Immature natural killer cell (primary cell): ENCODE data around the gene UBXN1. TPM values are rescaled to one million over a fixed set of nuclear protein-coding genes. Genes with fewer than 3 reads are reported as not detected.

Source experiments
- DNase-seq, 3 donors: peaks; one replicate each; pipeline ENCODE4 v3.0.0; 2022; ENCODE audit warnings: mixed read lengths in 1 of 3
- H3K27ac Mint-ChIP-seq, 6 donors: one replicate each; pipeline ENCODE4 v1.8.0; 2020; ENCODE audit warnings: mixed read lengths in 6 of 6, mild to moderate bottlenecking in 5 of 6, inconsistent platforms in 4 of 6, moderate library complexity in 3 of 6
- H3K27me3 Mint-ChIP-seq, 3 donors: one replicate each; pipeline ENCODE4 v1.8.0; 2020 to 2021; ENCODE audit warnings: low read depth in 3 of 3, mild to moderate bottlenecking in 3 of 3, mixed read lengths in 3 of 3, moderate library complexity in 3 of 3, inconsistent platforms in 1 of 3
- H3K36me3 Mint-ChIP-seq, 3 donors: one replicate each; pipeline ENCODE4 v1.8.0; 2020; ENCODE audit warnings: mixed read lengths in 3 of 3, inconsistent platforms in 2 of 3, mild to moderate bottlenecking in 2 of 3
- H3K4me1 Mint-ChIP-seq, 2 donors: one replicate each; pipeline ENCODE4 v1.8.0; 2020; ENCODE audit warnings: inconsistent platforms in 2 of 2, mild to moderate bottlenecking in 2 of 2, mixed read lengths in 2 of 2, moderate library complexity in 1 of 2
- H3K4me3 Mint-ChIP-seq, 5 donors: one replicate each; pipeline ENCODE4 v1.8.0; 2020; ENCODE audit warnings: mild to moderate bottlenecking in 5 of 5, mixed read lengths in 5 of 5, inconsistent platforms in 3 of 5, moderate library complexity in 3 of 5
- H3K9me3 Mint-ChIP-seq, 6 donors: one replicate each; pipeline ENCODE4 v1.8.0; 2020; ENCODE audit warnings: mild to moderate bottlenecking in 6 of 6, mixed read lengths in 6 of 6, inconsistent platforms in 4 of 6, moderate library complexity in 3 of 6
- polyA plus RNA-seq, 3 donors: library from polyadenylated mRNA; unstranded; fragments of 300-500 nt; fragmentation: Illumina TruSeq; gene quantifications; one replicate each; pipeline ENCODE4 v1.2.3, GENCODE V29; 2021

UBXN1 gene
- 100 to 1,000 TPM in 2 of 3 donors, 10 to 100 TPM in 1; 93.1 to 152 (median 152) TPM for polyA plus RNA-seq

- Mint-ChIP-seq H3K27me3 (peaks cover 5 to 10% (median 9%) of the 10 kb centered on the region in 3 donors), H3K4me3 (peak within 1 kb of the TSS; percentile 81 to 97 (median 94)), H3K4me1 (peaks cover 32 to 46% of the 10 kb centered on the region in 2 donors), H3K36me3 (peaks cover 8 to 13% (median 10%) of the 10 kb centered on the region in 3 donors), H3K9me3 (no peaks in the 10 kb centered on the region), H3K27ac (peak within 1 kb of the TSS; percentile 88 to 98 (median 94))
- peak; percentile 84 to 87 (median 87) for DNase-seq
These were observed at the start of gene UBXN1 for GRCh38 chr11:62678770-62679696. TSS of gene UBXN1 (minus strand) at chr11:62679073. CDS start at chr11:62678923, 150 bp downstream.

- Mint-ChIP-seq H3K4me3 (peak within 1 kb of the TSS; percentile 82 to 98 (median 96)), H3K36me3 (peaks cover 9 to 18% (median 16%) of the 10 kb centered on the region in 3 donors), H3K9me3 (no peaks in the 10 kb centered on the region), H3K27ac (peak within 1 kb of the TSS; percentile 85 to 99 (median 94)), H3K27me3 (peaks cover 13 to 19% (median 15%) of the 10 kb centered on the region in 3 donors), H3K4me1 (peaks cover 54 to 61% of the 10 kb centered on the region in 2 donors)
- DNase-seq = peak; percentile 81 to 84 (median 84)
These were observed 49.5 kb upstream of the UBXN1 start, which contains the start of gene TTC9C for GRCh38 chr11:62728171-62728988. TSS of gene TTC9C (plus strand) at chr11:62728486. CDS start at chr11:62728849, 363 bp downstream.

GRCh38 chr11:62727872-62728170 is 48.9 kb upstream of the UBXN1 start:
- Mint-ChIP-seq H3K4me1 (peaks cover 53 to 60% of the 10 kb centered on the region in 2 donors), H3K36me3 (peaks cover 4 to 19% (median 16%) of the 10 kb centered on the region in 3 donors), H3K27me3 (peaks cover 13 to 19% (median 15%) of the 10 kb centered on the region in 3 donors), H3K4me3 (peak overlapping the region; percentile 82 to 98 (median 96)), H3K27ac (peak overlapping the region; percentile 85 to 99 (median 94)), H3K9me3 (no peaks in the 10 kb centered on the region)
- peak; percentile 93 to 96 (median 96) for DNase-seq

- peaks cover 4 to 24% (median 21%) of the 10 kb centered on the region in 3 donors for H3K36me3 Mint-ChIP-seq
- no peaks in the 10 kb centered on the region for H3K9me3 Mint-ChIP-seq
- peaks cover 56 to 64% of the 10 kb centered on the region in 2 donors for H3K4me1 Mint-ChIP-seq
- H3K27me3 Mint-ChIP-seq = peaks cover 13 to 19% (median 15%) of the 10 kb centered on the region in 3 donors
- H3K27ac Mint-ChIP-seq = peak within 1 kb of the TSS; percentile 93 to 99 (median 94)
- peak within 1 kb of the TSS; percentile 82 to 98 (median 96) for H3K4me3 Mint-ChIP-seq
- DNase-seq = peak; percentile 99
These were observed 48.4 kb upstream of the UBXN1 start, which contains the start of gene HNRNPUL2 for GRCh38 chr11:62727165-62727871. TSS of gene HNRNPUL2 (minus strand) at chr11:62727457. CDS start at chr11:62727156, 301 bp downstream.

GRCh38 chr11:62726915-62727164 is 48.0 kb upstream of the UBXN1 start:
- H3K4me3 Mint-ChIP-seq = peak overlapping the region; percentile 82 to 98 (median 96)
- DNase-seq = no peak

GRCh38 chr11:62726156-62726914 is 47.5 kb upstream of the UBXN1 start:
- H3K4me1 Mint-ChIP-seq = peaks cover 56 to 65% of the 10 kb centered on the region in 2 donors
- H3K27ac Mint-ChIP-seq = peak overlapping the region; percentile 93 to 99 (median 94)
- H3K4me3 Mint-ChIP-seq = peak overlapping the region; percentile 82 to 98 (median 96)
- DNase-seq = no peak
- peaks cover 14 to 34% (median 29%) of the 10 kb centered on the region in 3 donors for H3K36me3 Mint-ChIP-seq
- no peaks in the 10 kb centered on the region for H3K9me3 Mint-ChIP-seq
- peaks cover 13 to 19% (median 15%) of the 10 kb centered on the region in 3 donors for H3K27me3 Mint-ChIP-seq

More at GRCh38 chr11:62726915-62727164, 48.0 kb upstream of the UBXN1 start:
- Mint-ChIP-seq H3K9me3 (no peaks in the 10 kb centered on the region), H3K27me3 (peaks cover 13 to 19% (median 15%) of the 10 kb centered on the region in 3 donors), H3K27ac (peak overlapping the region; percentile 90 to 99 (median 94)), H3K36me3 (peaks cover 9 to 29% (median 24%) of the 10 kb centered on the region in 3 donors), H3K4me1 (peaks cover 58 to 67% of the 10 kb centered on the region in 2 donors)

GRCh38 chr11:62725646-62726045 is 46.8 kb upstream of the UBXN1 start:
- Mint-ChIP-seq H3K27ac (peak overlapping the region; percentile 93 to 99 (median 94)), H3K9me3 (no peaks in the 10 kb centered on the region), H3K36me3 (peaks cover 20 to 40% (median 35%) of the 10 kb centered on the region in 3 donors), H3K4me3 (peak overlapping the region; percentile 82 to 98 (median 96)), H3K4me1 (peaks cover 54 to 61% of the 10 kb centered on the region in 2 donors), H3K27me3 (peaks cover 13 to 19% (median 15%) of the 10 kb centered on the region in 3 donors)
- DNase-seq = no peak

GRCh38 chr11:62724171-62724570 is 45.3 kb upstream of the UBXN1 start:
- Mint-ChIP-seq H3K4me3 (peak overlapping the region; percentile 82 to 98 (median 96)), H3K4me1 (peaks cover 50 to 56% of the 10 kb centered on the region in 2 donors), H3K27me3 (peaks cover 12 to 19% (median 13%) of the 10 kb centered on the region in 3 donors), H3K27ac (peak overlapping the region in 5 of 6 donors; percentile 48 to 94 (median 80)), H3K9me3 (no peaks in the 10 kb centered on the region), H3K36me3 (peaks cover 28 to 51% (median 44%) of the 10 kb centered on the region in 3 donors)
- DNase-seq = no peak

GRCh38 chr11:62721994-62722393 is 43.1 kb upstream of the UBXN1 start:
- peaks cover 47 to 57% of the 10 kb centered on the region in 2 donors for H3K4me1 Mint-ChIP-seq
- H3K36me3 Mint-ChIP-seq = peaks cover 36 to 62% (median 53%) of the 10 kb centered on the region in 3 donors
- H3K4me3 Mint-ChIP-seq = no peak overlapping the region
- no peaks in the 10 kb centered on the region for H3K9me3 Mint-ChIP-seq
- H3K27ac Mint-ChIP-seq = peak overlapping the region in 1 of 6 donors; percentile 25
- peaks cover 0 to 3% (median 2%) of the 10 kb centered on the region in 3 donors for H3K27me3 Mint-ChIP-seq
- DNase-seq = no peak

GRCh38 chr11:62719302-62719978 is 40.6 kb upstream of the UBXN1 start:
- no peaks in the 10 kb centered on the region for H3K9me3 Mint-ChIP-seq
- no peak overlapping the region for H3K4me3 Mint-ChIP-seq
- H3K27ac Mint-ChIP-seq = peak overlapping the region in 2 of 6 donors; percentile 40
- H3K4me1 Mint-ChIP-seq = peaks cover 27 to 40% of the 10 kb centered on the region in 2 donors
- peaks cover 40 to 79% (median 65%) of the 10 kb centered on the region in 3 donors for H3K36me3 Mint-ChIP-seq
- no peaks in the 10 kb centered on the region for H3K27me3 Mint-ChIP-seq
- DNase-seq = no peak

GRCh38 chr11:62716816-62717215 is 37.9 kb upstream of the UBXN1 start:
- Mint-ChIP-seq H3K36me3 (peaks cover 37 to 59% (median 49%) of the 10 kb centered on the region in 3 donors), H3K27ac (no peak overlapping the region), H3K9me3 (no peaks in the 10 kb centered on the region), H3K4me1 (peaks cover 13 to 35% of the 10 kb centered on the region in 2 donors), H3K27me3 (no peaks in the 10 kb centered on the region), H3K4me3 (no peak overlapping the region)
- DNase-seq = no peak

- Mint-ChIP-seq H3K27ac (peak overlapping the region in 2 of 6 donors; percentile 12 to 23), H3K27me3 (no peaks in the 10 kb centered on the region), H3K9me3 (no peaks in the 10 kb centered on the region), H3K4me1 (peaks cover 13 to 35% of the 10 kb centered on the region in 2 donors), H3K36me3 (peaks cover 31 to 53% (median 43%) of the 10 kb centered on the region in 3 donors), H3K4me3 (no peak overlapping the region)
- no peak for DNase-seq
These were observed 37.3 kb upstream of the UBXN1 start for GRCh38 chr11:62716206-62716605.
